Measurements from ENCODE around the gene SLC25A43.
"Not testable (repeated sequence)": the region's sequence is repeated elsewhere in the genome, so short reads cannot be mapped to it uniquely, and the experiment has no call there.

SLC25A43 gene

GRCh38 chrX:119398974-119399771 is at the start of gene SLC25A43:
Gene SLC25A43, plus strand, starts transcription at chrX:119399336. Its CDS starts 68 bp downstream, at chrX:119399404.
- in situ Hi-C loops (cut with HindIII; ENCODE audit: low sequenced_read_pairs) = no loop called here

- in situ Hi-C loops (cut with HindIII; ENCODE audit: low sequenced_read_pairs) = no loop called here
Measured at GRCh38 chrX:119359618-119360382, 39.3 kb upstream of the SLC25A43 start.

DNA sequence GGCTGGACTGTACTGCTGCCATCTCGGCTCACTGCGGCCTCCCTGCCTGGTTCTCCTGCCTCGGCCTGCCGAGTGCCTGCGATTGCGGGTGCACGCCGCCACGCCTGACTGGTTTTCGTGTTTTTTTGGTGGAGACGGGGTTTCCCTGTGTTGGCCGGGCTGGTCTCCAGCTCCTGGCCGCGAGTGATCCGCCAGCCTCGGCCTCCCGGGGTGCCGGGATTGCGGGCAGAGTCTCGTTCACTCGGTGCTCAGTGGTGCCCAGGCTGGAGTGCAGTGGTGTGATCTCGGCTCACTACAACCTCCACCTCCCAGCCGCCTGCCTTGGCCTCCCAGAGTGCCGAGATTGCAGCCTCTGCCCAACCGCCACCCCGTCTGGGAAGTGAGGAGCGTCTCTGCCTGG is 37.7 kb upstream of the SLC25A43 start:
- in situ Hi-C loops (cut with HindIII; ENCODE audit: low sequenced_read_pairs) = not testable (repeated sequence)

GRCh38 chrX:119362074-119362473 is 37.1 kb upstream of the SLC25A43 start:
- in situ Hi-C loops (cut with HindIII; ENCODE audit: low sequenced_read_pairs) = not testable (repeated sequence)

DNA sequence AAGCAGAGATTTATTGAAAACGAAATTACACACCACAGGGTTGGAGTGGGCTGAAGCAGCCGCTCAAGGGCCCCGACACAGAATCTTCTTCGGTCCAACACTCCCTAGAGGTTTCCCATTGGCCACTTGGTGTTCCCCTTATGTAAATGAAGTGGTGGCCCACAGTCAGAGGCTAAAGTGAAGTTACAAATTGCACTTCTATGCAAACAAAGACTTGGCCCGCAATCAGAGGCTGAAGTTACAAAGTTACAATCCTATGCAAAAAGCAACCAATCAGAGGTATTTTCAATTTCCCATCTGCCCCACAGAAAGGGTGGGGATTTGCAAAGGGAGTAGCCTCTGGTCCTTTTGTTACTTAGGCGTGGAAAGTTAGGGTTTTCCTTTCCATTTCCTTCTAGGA is 35.7 kb upstream of the SLC25A43 start:
- in situ Hi-C loops (cut with HindIII; ENCODE audit: low sequenced_read_pairs) = no loop called here

- in situ Hi-C loops (cut with HindIII; ENCODE audit: low sequenced_read_pairs) = not testable (repeated sequence)
Measured at GRCh38 chrX:119371861-119372260, 27.3 kb upstream of the SLC25A43 start.

DNA sequence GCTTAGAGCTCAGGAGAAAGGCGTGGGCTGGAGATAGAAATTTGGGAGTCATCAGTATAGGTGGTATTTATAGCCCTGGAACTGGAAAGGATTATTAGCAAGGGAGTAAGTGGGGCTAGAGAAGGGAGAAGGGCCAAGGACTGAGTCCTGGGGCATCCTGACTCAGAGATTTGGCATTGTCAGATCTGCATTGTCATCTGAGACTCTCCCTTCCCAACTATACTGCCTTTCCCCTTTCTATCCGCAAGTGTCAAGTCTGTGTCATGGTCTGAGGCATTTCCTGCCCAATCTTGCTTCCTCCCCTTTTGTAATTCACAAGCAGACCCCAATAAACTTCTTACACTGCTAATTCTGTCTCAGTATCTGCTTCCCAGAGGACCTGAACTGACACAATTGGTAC is 24.4 kb upstream of the SLC25A43 start:
- in situ Hi-C loops (cut with HindIII; ENCODE audit: low sequenced_read_pairs) = no loop called here

DNA sequence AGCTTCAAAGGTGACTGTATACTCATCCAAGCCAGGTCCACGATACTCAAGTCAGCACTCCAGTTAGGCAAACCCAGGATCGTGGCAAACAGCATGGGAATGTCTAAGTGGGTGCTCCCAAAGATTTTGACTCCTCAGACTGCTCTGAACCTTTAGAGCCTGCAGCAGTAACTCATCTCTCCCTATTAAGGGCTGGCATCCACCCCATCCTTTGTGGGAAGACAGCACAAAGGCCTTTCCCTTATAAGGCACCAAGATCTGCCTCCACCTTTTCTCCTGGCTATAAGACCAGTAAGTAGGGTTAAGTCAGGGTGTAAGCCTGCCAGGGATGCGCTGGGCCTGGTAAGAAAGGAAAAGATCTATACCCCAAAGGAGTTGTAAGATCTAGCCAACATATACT is 23.6 kb upstream of the SLC25A43 start:
- in situ Hi-C loops (cut with HindIII; ENCODE audit: low sequenced_read_pairs) = no loop called here

DNA sequence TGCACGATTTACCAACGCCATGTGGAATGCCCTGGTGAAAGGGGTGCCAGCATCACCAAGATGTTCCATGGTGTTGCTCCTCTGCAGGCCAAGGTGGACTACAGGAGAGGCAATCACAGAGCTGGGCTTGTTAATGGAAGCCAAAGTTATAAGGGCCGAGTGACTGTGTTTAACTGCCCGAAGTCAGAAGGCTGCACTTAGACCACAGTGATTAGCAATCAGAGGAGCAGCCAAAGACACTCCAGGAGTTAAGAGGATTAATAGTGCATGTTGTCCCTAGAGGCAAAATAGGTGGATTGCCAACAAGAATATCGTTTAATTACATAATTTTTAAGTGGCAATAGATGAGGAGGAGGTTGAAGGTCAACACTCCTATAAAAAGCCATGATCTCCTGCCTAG is 22.8 kb upstream of the SLC25A43 start:
- in situ Hi-C loops (cut with HindIII; ENCODE audit: low sequenced_read_pairs) = no loop called here

DNA sequence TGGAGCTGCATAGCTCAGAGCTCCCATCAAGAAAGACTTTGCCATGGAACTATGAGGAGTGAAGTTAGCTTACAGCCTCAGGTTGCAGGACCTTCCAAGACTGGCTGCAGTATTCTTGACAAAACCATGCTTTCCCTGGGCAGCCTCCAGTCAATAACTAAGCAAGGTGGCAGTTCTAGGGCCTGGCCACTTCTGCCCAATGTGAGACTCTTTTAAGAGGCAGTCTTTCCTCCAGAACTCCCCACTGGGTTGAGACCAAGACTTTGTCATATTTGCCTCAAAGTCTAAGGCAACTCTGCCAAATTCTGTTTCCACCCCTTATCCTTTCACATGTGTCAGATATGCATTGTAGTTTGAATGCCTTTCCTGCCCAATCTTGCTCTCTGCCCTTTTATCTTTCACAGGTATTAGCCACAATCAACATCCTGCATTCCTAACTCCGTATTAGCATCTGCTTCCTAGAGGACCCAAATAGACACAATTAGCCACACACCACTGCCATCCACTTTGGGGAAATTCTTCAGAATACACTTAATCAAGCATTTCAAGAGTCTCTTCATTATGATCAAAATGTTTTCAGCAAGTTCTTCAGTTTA is 17.7 kb upstream of the SLC25A43 start:
- in situ Hi-C loops (cut with HindIII; ENCODE audit: low sequenced_read_pairs) = no loop called here

- in situ Hi-C loops (cut with HindIII; ENCODE audit: low sequenced_read_pairs) = no loop called here
Measured at GRCh38 chrX:119382606-119383005, 16.5 kb upstream of the SLC25A43 start.

GRCh38 chrX:119386685-119387084 is 12.5 kb upstream of the SLC25A43 start:
- in situ Hi-C loops (cut with HindIII; ENCODE audit: low sequenced_read_pairs) = not testable (repeated sequence)

GRCh38 chrX:119387426-119387825 is 11.7 kb upstream of the SLC25A43 start:
- in situ Hi-C loops (cut with HindIII; ENCODE audit: low sequenced_read_pairs) = not testable (repeated sequence)

GRCh38 chrX:119389214-119389613 is 9.9 kb upstream of the SLC25A43 start:
- in situ Hi-C loops (cut with HindIII; ENCODE audit: low sequenced_read_pairs) = no loop called here

GRCh38 chrX:119389871-119390501 is 9.2 kb upstream of the SLC25A43 start:
- in situ Hi-C loops (cut with HindIII; ENCODE audit: low sequenced_read_pairs) = no loop called here

DNA sequence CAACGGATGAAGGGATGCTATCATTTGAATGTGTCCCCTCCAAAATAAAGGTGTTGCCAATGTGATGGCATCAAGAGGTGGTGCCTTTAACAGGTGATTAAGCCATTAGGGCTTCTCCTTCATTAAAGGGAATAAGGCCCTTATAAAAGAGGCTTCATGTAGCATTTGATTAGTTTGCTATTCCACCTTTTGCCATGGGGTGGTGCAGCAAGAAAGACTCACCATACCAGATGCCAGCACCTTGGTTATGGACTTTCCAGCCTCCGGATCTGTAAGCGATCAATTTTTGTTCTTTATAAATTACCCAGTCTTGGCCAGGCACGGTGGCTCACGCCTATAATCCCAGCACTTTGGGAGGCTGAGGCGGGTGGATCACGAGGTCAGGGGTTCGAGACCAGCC is 7.9 kb upstream of the SLC25A43 start:
- in situ Hi-C loops (cut with HindIII; ENCODE audit: low sequenced_read_pairs) = no loop called here

GRCh38 chrX:119393144-119393543 is 6.0 kb upstream of the SLC25A43 start:
- in situ Hi-C loops (cut with HindIII; ENCODE audit: low sequenced_read_pairs) = no loop called here

- in situ Hi-C loops (cut with HindIII; ENCODE audit: low sequenced_read_pairs) = no loop called here
Measured at GRCh38 chrX:119398587-119398973, 556 bp upstream of the SLC25A43 start.

DNA sequence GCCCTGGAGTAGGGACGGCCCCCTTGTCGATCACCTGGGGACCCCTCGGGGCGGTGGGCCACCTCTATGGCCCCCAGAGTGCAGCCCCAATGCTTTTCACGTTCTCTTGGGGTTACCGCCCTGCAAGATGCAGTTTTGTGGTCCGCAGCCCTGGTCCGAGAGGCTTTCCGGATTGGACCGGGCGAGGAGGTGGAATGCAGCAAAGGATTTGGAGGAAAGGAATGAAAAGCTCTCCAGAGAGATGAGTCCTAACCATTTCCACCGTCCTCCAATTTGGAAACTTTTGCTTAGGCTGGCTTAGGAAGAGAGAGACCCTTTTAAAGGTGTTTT is 601 bp downstream of the SLC25A43 start:
- in situ Hi-C loops (cut with HindIII; ENCODE audit: low sequenced_read_pairs) = no loop called here

DNA sequence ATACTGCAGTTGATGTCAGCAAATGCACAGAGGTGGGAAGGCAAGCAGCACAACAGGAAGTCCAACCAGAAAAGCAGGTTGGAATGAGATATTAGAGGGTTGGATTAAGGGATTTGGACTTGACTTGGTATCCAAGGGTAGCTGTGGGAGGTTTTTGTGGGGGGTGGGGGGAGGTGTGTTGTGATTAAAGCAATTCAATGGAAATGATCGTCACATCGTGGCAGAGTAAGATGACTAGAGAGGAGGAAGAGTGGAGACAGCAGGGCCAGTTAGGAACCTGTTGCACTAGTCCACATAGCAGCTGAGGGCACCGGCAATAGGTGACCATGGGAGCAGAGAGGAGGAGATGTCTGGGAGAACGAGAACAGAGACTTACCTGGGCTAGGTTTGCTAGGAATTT is 2.4 kb downstream of the SLC25A43 start:
- in situ Hi-C loops (cut with HindIII; ENCODE audit: low sequenced_read_pairs) = no loop called here

DNA sequence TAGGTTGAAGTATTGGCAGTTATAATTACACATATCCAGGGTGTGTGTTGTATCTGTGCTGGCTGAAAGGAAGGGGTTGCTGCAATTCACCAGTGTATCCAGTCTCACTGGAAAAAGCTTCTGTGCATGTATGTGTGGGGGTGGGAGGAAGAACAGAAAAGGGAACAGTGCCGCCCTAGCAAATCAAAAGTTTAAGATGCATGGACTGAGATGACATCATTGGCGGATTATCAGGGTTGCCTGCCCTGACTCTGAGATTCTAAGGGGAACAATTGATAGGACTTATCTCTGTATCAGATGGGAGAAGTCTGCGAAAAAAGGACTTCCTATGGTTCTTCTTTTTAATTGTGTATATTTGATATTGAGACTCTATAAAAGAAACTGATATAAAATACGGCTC is 3.5 kb downstream of the SLC25A43 start:
- in situ Hi-C loops (cut with HindIII; ENCODE audit: low sequenced_read_pairs) = no loop called here

GRCh38 chrX:119406776-119407175 is 7.6 kb downstream of the SLC25A43 start:
- in situ Hi-C loops (cut with HindIII; ENCODE audit: low sequenced_read_pairs) = no loop called here

Measured in endothelial cell of hepatic sinusoid (primary cell).